COR-L47 (cell line): ENCODE results near the gene SLC35F4.

Experiments used
- DNase-seq: peaks from one replicate; lab custom pipeline; 2025; lab: John Stamatoyannopoulos, UW

SLC35F4 gene

GRCh38 chr14:57617510-57617909 lies 248.4 kb downstream of the SLC35F4 start:
- no peak for DNase-seq

- DNase-seq: no peak
Observed at GRCh38 chr14:57612946-57613345, 252.9 kb downstream of the SLC35F4 start.

- DNase-seq: no peak
Observed at GRCh38 chr14:57611555-57612075, 254.3 kb downstream of the SLC35F4 start.

- DNase-seq: no peak
Observed at GRCh38 chr14:57610631-57611030, 255.3 kb downstream of the SLC35F4 start.

- no peak for DNase-seq
Observed at GRCh38 chr14:57609192-57610075, 256.5 kb downstream of the SLC35F4 start.

GRCh38 chr14:57607086-57607485 lies 258.8 kb downstream of the SLC35F4 start:
- no peak for DNase-seq

- DNase-seq: no peak
Observed at GRCh38 chr14:57583396-57583795, 282.5 kb downstream of the SLC35F4 start.

GRCh38 chr14:57582746-57583145 lies 283.1 kb downstream of the SLC35F4 start:
- DNase-seq: no peak

- no peak for DNase-seq
Observed at GRCh38 chr14:57578801-57579200, 287.1 kb downstream of the SLC35F4 start.

- no peak for DNase-seq
Observed at GRCh38 chr14:57576498-57576897, 289.4 kb downstream of the SLC35F4 start.

- DNase-seq: peak; percentile 80
Observed at GRCh38 chr14:57575482-57575881, 290.4 kb downstream of the SLC35F4 start.

GRCh38 chr14:57574617-57575288 lies 291.1 kb downstream of the SLC35F4 start:
- DNase-seq: no peak

- DNase-seq: no peak
Observed at GRCh38 chr14:57573173-57573572, 292.7 kb downstream of the SLC35F4 start.

GRCh38 chr14:57568554-57568953 lies 297.3 kb downstream of the SLC35F4 start:
- DNase-seq: no peak

GRCh38 chr14:57567220-57567619 lies 298.7 kb downstream of the SLC35F4 start:
- DNase-seq: no peak

- DNase-seq: no peak
Observed at GRCh38 chr14:57560681-57561080, 305.2 kb downstream of the SLC35F4 start.

- DNase-seq: no peak
Observed at GRCh38 chr14:57559576-57559975, 306.3 kb downstream of the SLC35F4 start.

GRCh38 chr14:57549765-57550420 lies 316.0 kb downstream of the SLC35F4 start:
- no peak for DNase-seq

GRCh38 chr14:57549016-57549564 lies 316.8 kb downstream of the SLC35F4 start:
- no peak for DNase-seq

- no peak for DNase-seq
Observed at GRCh38 chr14:57547131-57547530, 318.8 kb downstream of the SLC35F4 start.

- DNase-seq: no peak
Observed at GRCh38 chr14:57533214-57533613, 332.7 kb downstream of the SLC35F4 start.

GRCh38 chr14:57530571-57530970 lies 335.3 kb downstream of the SLC35F4 start:
- DNase-seq: no peak
